Smooth muscle cell of the coronary artery (primary cell): Measurements from ENCODE around the gene ISL2. TPM values are rescaled to one million over a fixed set of nuclear protein-coding genes. Genes with fewer than 3 reads are reported as not detected.

Source experiments
- total RNA-seq: library from RNA; depleted of rRNA; stranded (reverse); fragments of >200 nt; gene quantifications from 2 replicates; pipeline ENCODE4 v1.2.3, GENCODE V29; 2014; ENCODE audit warnings: low replicate concordance

The ISL2 gene
- 0.08 TPM in 1 of 2 replicates, not detected in the other for total RNA-seq

GRCh38 chr15:76336254-76337058 lies at the start of gene ISL2:
Gene ISL2, plus strand, starts transcription at chr15:76336773. Its CDS starts 111 bp downstream, at chr15:76336884.

DNA sequence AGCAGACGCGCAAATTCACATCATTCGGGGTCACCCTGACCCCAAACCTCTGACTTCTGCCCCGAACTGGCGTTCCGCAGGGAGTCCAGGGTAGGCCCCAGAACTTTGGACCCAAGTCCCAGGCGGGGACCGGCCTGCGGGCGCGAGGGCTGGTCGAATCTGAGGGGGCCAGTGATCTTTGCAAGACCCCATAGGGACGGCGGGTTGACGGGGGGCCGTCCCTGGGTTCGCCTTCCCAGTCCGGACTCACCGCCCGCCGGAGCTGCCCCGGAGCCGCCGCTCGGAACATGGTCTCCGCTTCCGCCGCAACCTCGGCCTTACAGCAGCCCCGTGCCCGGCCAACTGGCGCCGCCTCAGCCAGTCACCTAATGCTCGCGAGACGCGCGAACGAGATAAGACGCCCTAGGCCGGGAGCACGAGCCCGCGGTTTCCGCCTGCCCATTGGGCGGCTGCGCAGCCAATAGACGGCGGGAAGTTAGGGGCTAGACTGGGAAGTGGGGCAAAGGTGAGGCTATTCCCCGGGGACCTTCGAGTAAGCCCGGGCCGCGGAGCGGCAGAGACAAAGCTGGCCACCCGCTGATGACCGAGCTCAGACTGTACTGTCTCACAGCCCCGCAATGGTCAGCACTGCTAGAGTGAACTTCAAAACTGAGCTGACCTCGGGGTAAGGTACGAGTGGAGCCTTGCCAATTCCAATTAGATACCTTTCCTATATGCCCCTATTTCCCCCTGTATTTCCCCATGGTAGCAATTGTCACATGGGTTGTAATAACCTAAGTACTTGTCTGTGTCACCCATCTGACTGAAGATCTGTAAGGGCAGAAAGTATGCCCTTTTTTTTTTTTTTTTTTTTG lies 25.2 kb upstream of the ISL2 start, which contains the start of gene ETFA:
ETFA (minus strand) TSS at position 370 of the 854 bp plus-strand sequence; CDS start at position 289, 81 bp downstream.

Other genes starting within 250 kb of the ISL2 start
- gene ETFA, start 25.3 kb upstream of the ISL2 start, total RNA-seq, result 127 and 142 TPM in 2 replicates